Lung (tissue), 12 donors: ENCODE measurements around the gene S100A12. TPM values are rescaled to one million over a fixed set of nuclear protein-coding genes. Genes with fewer than 3 reads are reported as not detected.

Experiments used
- ATAC-seq: fragments of 200-7000 bp; cut with Tn5 transposase; one replicate; pipeline ENCODE4 v1.9.1; 2020; ENCODE audit warnings: moderate number of reproducible peaks; ENCODE audit not compliant: insufficient read depth, low FRiP score
- DNase-seq, 3 donors: peaks; one replicate each; pipeline ENCODE4 v3.0.0-alpha.2; 2013 to 2017
- H3K27ac ChIP-seq, 2 donors: one replicate each; pipeline ENCODE4 v1.5.1; 2013; ENCODE audit warnings: mild to moderate bottlenecking in 2 of 2, moderate library complexity in 2 of 2, control low read depth in 1 of 2, inconsistent platforms in 1 of 2, low read depth in 1 of 2, low read length in 1 of 2
- H3K27me3 ChIP-seq, 3 donors: one replicate each; pipeline ENCODE4 v1.5.1; 2013; ENCODE audit warnings: low read length in 2 of 3; ENCODE audit not compliant: control insufficient read depth in 3 of 3, insufficient read depth in 3 of 3
- H3K36me3 ChIP-seq, 4 donors: one replicate each; pipeline ENCODE4 v1.5.1; 2013; ENCODE audit warnings: low read length in 4 of 4, mild to moderate bottlenecking in 1 of 4, moderate library complexity in 1 of 4; ENCODE audit not compliant: control insufficient read depth in 4 of 4, insufficient read depth in 4 of 4
- H3K4me1 ChIP-seq, 5 donors: one replicate each; pipeline ENCODE4 v1.5.1; 2013; ENCODE audit warnings: low read length in 5 of 5, mild to moderate bottlenecking in 2 of 5, moderate library complexity in 1 of 5; ENCODE audit not compliant: control insufficient read depth in 5 of 5, insufficient read depth in 5 of 5
- H3K4me3 ChIP-seq: one replicate; pipeline ENCODE4 v1.5.1; 2013; ENCODE audit warnings: mild to moderate bottlenecking, control low read depth, moderate library complexity
- H3K9ac ChIP-seq, 2 donors: one replicate each; pipeline ENCODE4 v1.5.1; 2013; ENCODE audit warnings: low read length in 2 of 2, control low read depth in 1 of 2; ENCODE audit not compliant: insufficient read depth in 1 of 2
- H3K9me3 ChIP-seq, 4 donors: one replicate each; pipeline ENCODE4 v1.5.1; 2013; ENCODE audit warnings: low read length in 3 of 4, mild to moderate bottlenecking in 1 of 4, moderate library complexity in 1 of 4; ENCODE audit not compliant: control insufficient read depth in 4 of 4, insufficient read depth in 3 of 4
- WGBS, 2 donors: extraction: QIAGEN DNeasy Blood & Tissue Kit; methylation state at CpG; one replicate each; pipeline ENCODE4 v1.1.7; 2013; 5-methylcytosine and 5-hydroxymethylcytosine counted together
- polyA plus RNA-seq, 2 donors: library from polyadenylated mRNA; stranded (reverse); fragments of 200-250 nt; gene quantifications; one replicate each; pipeline ENCODE4 v1.2.1, GENCODE V29; 2013
- total RNA-seq, 2 donors: library from RNA; depleted of rRNA in 1 of 2; stranded (reverse); fragments of >200 nt in 1 of 2; gene quantifications; one replicate each; pipeline ENCODE4 v1.2.1, GENCODE V29; 2014 to 2021
- TF ChIP-seq, protein P1 (sequence below): IDR thresholded peaks from 2 replicates; pipeline ENCODE4 v1.5.1; 2012; ENCODE audit warnings: mild to moderate bottlenecking; ENCODE audit errors: control extremely low read depth, extremely low read depth
- donor health status: control.
- donor health status: control.
- donor health status: Bipolar disorder and iron deficiency.
- donor health status: healthy.
- donor health status: DM: yes; HTN: yes; CAD: no.

The S100A12 gene
- total and polyA plus RNA-seq, 4 donors: 14.9 to 1,191 (median 37.8) TPM

GRCh38 chr1:153366261-153366660 is 9.2 kb downstream of the S100A12 start:
- 85 to 87% methylated on average over 6 of the region's 6 CpGs for WGBS, 2 donors
- Histone ChIP-seq H3K36me3 (no peaks in the 10 kb centered on the region), H3K27ac (no peak overlapping the region), H3K9me3 (no peaks in the 10 kb centered on the region), H3K9ac (no peak overlapping the region), H3K4me3 (no peak overlapping the region), H3K4me1 (no peaks in the 10 kb centered on the region), H3K27me3 (no peaks in the 10 kb centered on the region)
- TF ChIP-seq, protein P1, sequence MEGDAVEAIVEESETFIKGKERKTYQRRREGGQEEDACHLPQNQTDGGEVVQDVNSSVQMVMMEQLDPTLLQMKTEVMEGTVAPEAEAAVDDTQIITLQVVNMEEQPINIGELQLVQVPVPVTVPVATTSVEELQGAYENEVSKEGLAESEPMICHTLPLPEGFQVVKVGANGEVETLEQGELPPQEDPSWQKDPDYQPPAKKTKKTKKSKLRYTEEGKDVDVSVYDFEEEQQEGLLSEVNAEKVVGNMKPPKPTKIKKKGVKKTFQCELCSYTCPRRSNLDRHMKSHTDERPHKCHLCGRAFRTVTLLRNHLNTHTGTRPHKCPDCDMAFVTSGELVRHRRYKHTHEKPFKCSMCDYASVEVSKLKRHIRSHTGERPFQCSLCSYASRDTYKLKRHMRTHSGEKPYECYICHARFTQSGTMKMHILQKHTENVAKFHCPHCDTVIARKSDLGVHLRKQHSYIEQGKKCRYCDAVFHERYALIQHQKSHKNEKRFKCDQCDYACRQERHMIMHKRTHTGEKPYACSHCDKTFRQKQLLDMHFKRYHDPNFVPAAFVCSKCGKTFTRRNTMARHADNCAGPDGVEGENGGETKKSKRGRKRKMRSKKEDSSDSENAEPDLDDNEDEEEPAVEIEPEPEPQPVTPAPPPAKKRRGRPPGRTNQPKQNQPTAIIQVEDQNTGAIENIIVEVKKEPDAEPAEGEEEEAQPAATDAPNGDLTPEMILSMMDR: no peak
- no peak for ATAC-seq
- no peak for DNase-seq

DNA sequence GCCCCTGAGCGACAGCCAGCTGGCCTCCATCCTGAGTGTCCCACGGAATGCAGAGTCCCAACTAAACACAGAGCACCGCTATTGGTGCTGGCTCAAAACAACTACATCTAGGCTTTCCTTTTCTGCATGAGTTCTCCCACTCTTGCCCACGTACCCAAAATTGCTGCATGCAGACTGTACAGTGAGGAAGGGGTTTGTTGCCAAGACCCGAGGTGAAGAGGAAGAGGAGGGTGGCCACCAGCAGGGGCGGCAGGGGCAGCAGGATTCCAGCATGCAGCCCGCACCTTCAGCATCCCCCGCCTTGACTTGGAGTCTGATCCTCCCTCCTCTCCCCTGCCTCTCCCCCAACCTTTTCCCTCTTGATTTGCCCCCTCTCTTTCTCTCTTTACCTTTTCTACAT is 9.7 kb downstream of the S100A12 start:
- 58 to 67% methylated on average over 8 of the region's 8 CpGs for WGBS, 2 donors
- TF ChIP-seq, protein P1: no peak

DNA sequence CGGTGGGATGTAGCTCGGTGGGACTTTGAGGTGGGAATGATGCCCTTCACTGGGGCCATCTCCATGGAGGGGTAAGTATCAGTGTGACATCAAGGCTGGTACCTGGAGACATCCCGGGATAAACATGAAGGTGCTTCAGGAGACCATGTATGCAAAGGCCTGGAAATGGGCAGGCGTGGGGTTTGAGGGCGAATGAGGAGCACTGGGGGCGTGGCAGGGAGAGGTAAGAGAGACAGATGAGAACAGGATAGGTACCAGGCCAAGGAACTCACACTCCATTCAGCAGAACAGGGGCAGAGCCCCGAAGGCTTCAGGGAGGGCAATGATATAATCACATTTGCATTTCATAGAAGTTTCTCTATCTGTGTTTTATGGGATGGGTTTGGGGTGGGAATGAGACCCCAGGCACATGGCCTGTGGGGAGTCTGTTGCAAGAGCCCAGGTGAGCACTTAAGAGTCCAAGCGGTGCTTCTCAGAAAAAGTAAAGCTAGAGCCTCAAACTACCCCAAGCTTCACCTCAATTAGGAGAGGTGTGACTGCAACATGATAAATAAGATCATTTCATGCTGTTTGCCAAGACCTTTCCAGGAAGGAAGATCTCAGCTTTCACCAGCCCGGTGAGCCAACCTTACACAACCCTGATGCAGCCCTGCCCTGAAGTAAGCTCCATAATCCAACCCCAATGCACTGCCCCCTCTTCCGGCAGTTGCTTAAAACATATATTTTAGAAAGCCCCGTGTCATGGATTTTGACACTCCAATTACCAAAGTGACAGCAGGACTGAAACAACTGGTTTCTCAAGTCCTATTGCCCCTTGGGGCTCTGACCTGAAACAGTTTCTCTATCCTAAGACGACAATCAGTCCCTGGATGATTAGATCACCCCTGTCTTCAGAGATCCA is 10.4 kb downstream of the S100A12 start:
- ATAC-seq: no peak
- Histone ChIP-seq H3K36me3 (no peaks in the 10 kb centered on the region), H3K4me3 (no peak overlapping the region), H3K27ac (no peak overlapping the region), H3K4me1 (no peaks in the 10 kb centered on the region), H3K9ac (no peak overlapping the region), H3K27me3 (no peaks in the 10 kb centered on the region), H3K9me3 (no peaks in the 10 kb centered on the region)
- 63 to 67% methylated on average over 12 of the region's 12 CpGs for WGBS, 2 donors
- TF ChIP-seq, protein P1: no peak
- DNase-seq: no peak

More for the DNA sequence above, 9.7 kb downstream of the S100A12 start:
- Histone ChIP-seq H3K9ac (no peak overlapping the region), H3K9me3 (no peaks in the 10 kb centered on the region), H3K27ac (no peak overlapping the region), H3K4me1 (no peaks in the 10 kb centered on the region), H3K27me3 (no peaks in the 10 kb centered on the region), H3K36me3 (no peaks in the 10 kb centered on the region), H3K4me3 (no peak overlapping the region)
- ATAC-seq (no peak), DNase-seq (no peak)
